ENCODE measurements around the gene MAPK10. TPM values are rescaled to one million over a fixed set of nuclear protein-coding genes. Genes with fewer than 3 reads are reported as not detected.
A peak's percentile ranks its signal among the peaks of the same experiment; 100 is the strongest.
"Not testable (repeated sequence)": the region's sequence is repeated elsewhere in the genome, so short reads cannot be mapped to it uniquely, and the experiment has no call there.

Gene MAPK10
- total RNA-seq, 1 donor from 2014 or later = 8.9 TPM

- Histone ChIP-seq H3K27ac (ENCODE audit: low read depth, low read length) (no peak overlapping the region), H3K9ac (ENCODE audit: low read depth in 1 of 3, low read length in 3 of 3) (no peak overlapping the region), H3K4me1 (ENCODE audit: control insufficient read depth in 3 of 3, insufficient read depth in 3 of 3, low read length in 3 of 3) (no peaks in the 10 kb centered on the region), H3K4me3 (ENCODE audit: low read length in 3 of 3) (no peak overlapping the region), H3K36me3 (ENCODE audit: control insufficient read depth in 3 of 3, insufficient read depth in 3 of 3, low read length in 3 of 3) (no peaks in the 10 kb centered on the region), H3K9me3 (ENCODE audit: control insufficient read depth in 3 of 3, low read length in 3 of 3) (no peaks in the 10 kb centered on the region), H3K27me3 (ENCODE audit: control insufficient read depth in 3 of 3, insufficient read depth in 3 of 3, low read length in 3 of 3) (no peaks in the 10 kb centered on the region)
Observed at GRCh38 chr4:86043755-86044592, 315.9 kb downstream of the MAPK10 start.

DNA sequence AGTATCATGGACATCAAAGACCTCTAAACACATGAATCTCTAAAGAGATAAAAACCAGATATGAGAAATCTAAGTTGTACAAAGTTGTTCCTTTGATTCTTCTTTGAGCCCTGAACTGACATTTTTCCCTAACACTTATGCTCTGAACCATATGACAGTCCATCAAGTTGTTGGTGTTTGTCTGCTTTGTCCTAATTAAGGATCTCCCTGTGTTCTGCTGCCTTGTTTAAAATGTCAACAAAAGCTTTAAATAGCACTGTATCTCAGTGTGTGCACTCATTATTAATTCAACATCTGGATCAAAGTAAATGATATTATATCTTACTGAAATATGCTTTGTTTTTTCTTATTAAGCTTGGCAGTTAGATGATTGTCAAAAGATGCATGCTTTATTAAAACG lies 321.8 kb downstream of the MAPK10 start:
- no peaks in the 10 kb centered on the region for H3K9me3 ChIP-seq (ENCODE audit: control insufficient read depth in 3 of 3, low read length in 3 of 3)
- no peaks in the 10 kb centered on the region for H3K27me3 ChIP-seq (ENCODE audit: control insufficient read depth in 3 of 3, insufficient read depth in 3 of 3, low read length in 3 of 3)
- no peaks in the 10 kb centered on the region for H3K36me3 ChIP-seq (ENCODE audit: control insufficient read depth in 3 of 3, insufficient read depth in 3 of 3, low read length in 3 of 3)
- peaks cover 2 to 7% (median 6%) of the 10 kb centered on the region in 3 donors for H3K4me1 ChIP-seq (ENCODE audit: control insufficient read depth in 3 of 3, insufficient read depth in 3 of 3, low read length in 3 of 3)
- H3K4me3 ChIP-seq (ENCODE audit: low read length in 3 of 3) = no peak overlapping the region
- H3K27ac ChIP-seq (ENCODE audit: low read depth, low read length) = no peak overlapping the region
- H3K9ac ChIP-seq (ENCODE audit: low read depth in 1 of 3, low read length in 3 of 3) = no peak overlapping the region

- H3K27ac ChIP-seq (ENCODE audit: low read depth, low read length) = no peak overlapping the region
- H3K9ac ChIP-seq (ENCODE audit: low read depth in 1 of 3, low read length in 3 of 3) = no peak overlapping the region
- H3K36me3 ChIP-seq (ENCODE audit: control insufficient read depth in 3 of 3, insufficient read depth in 3 of 3, low read length in 3 of 3) = no peaks in the 10 kb centered on the region
- H3K4me1 ChIP-seq (ENCODE audit: control insufficient read depth in 3 of 3, insufficient read depth in 3 of 3, low read length in 3 of 3) = peaks cover 2 to 12% (median 7%) of the 10 kb centered on the region in 3 donors
- no peaks in the 10 kb centered on the region for H3K9me3 ChIP-seq (ENCODE audit: control insufficient read depth in 3 of 3, low read length in 3 of 3)
- H3K4me3 ChIP-seq (ENCODE audit: low read length in 3 of 3) = no peak overlapping the region
- no peaks in the 10 kb centered on the region for H3K27me3 ChIP-seq (ENCODE audit: control insufficient read depth in 3 of 3, insufficient read depth in 3 of 3, low read length in 3 of 3)
Observed at GRCh38 chr4:86036736-86037135, 323.1 kb downstream of the MAPK10 start.

DNA sequence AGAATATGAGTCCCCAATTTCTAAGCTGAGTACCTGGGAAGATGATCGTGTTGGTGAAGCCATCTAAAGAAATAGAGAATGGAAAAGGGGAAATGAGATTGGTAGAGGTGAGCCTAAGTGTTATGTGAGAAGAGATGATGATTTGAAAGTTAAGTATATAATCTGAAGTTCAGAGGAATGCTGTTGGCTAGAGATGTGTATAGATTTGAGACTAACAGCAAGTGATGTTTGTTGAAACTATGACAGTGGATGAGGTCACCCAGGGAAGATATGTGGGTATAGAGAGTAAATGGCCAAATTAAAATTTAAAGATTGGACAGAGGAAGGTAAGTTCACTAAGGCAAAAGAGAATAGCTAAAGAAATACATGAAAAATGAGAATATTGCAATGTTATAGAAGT lies 324.2 kb downstream of the MAPK10 start:
- no peak overlapping the region for H3K4me3 ChIP-seq (ENCODE audit: low read length in 3 of 3)
- no peaks in the 10 kb centered on the region for H3K27me3 ChIP-seq (ENCODE audit: control insufficient read depth in 3 of 3, insufficient read depth in 3 of 3, low read length in 3 of 3)
- no peaks in the 10 kb centered on the region for H3K9me3 ChIP-seq (ENCODE audit: control insufficient read depth in 3 of 3, low read length in 3 of 3)
- H3K27ac ChIP-seq (ENCODE audit: low read depth, low read length) = no peak overlapping the region
- H3K4me1 ChIP-seq (ENCODE audit: control insufficient read depth in 3 of 3, insufficient read depth in 3 of 3, low read length in 3 of 3) = peaks cover 2 to 12% (median 7%) of the 10 kb centered on the region in 3 donors
- H3K9ac ChIP-seq (ENCODE audit: low read depth in 1 of 3, low read length in 3 of 3) = no peak overlapping the region
- no peaks in the 10 kb centered on the region for H3K36me3 ChIP-seq (ENCODE audit: control insufficient read depth in 3 of 3, insufficient read depth in 3 of 3, low read length in 3 of 3)

DNA sequence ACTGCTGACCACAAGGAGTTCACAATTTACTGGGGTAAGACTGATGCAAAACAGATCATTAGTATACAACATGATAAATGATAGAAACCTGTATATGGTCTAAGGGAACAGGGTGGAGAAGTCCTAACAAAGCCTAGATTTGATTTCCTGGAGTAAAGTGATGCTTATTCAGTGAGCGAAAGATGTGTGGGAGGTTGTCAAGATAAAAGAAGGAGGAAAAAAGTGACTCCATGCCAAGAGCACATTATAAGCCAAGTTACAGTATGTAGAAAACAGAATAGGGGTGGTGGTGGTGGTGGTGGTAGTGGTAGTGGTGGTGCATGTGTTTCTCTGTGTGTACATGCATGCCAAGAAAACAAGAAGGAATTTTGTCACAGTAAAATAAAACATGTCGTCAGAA lies 325.2 kb downstream of the MAPK10 start:
- Histone ChIP-seq H3K4me3 (ENCODE audit: low read length in 3 of 3) (no peak overlapping the region), H3K27ac (ENCODE audit: low read depth, low read length) (no peak overlapping the region), H3K27me3 (ENCODE audit: control insufficient read depth in 3 of 3, insufficient read depth in 3 of 3, low read length in 3 of 3) (no peaks in the 10 kb centered on the region), H3K9ac (ENCODE audit: low read depth in 1 of 3, low read length in 3 of 3) (no peak overlapping the region), H3K4me1 (ENCODE audit: control insufficient read depth in 3 of 3, insufficient read depth in 3 of 3, low read length in 3 of 3) (peaks cover 2 to 12% (median 7%) of the 10 kb centered on the region in 3 donors), H3K9me3 (ENCODE audit: control insufficient read depth in 3 of 3, low read length in 3 of 3) (no peaks in the 10 kb centered on the region), H3K36me3 (ENCODE audit: control insufficient read depth in 3 of 3, insufficient read depth in 3 of 3, low read length in 3 of 3) (no peaks in the 10 kb centered on the region)

- Histone ChIP-seq H3K27ac (ENCODE audit: low read depth, low read length) (peak overlapping the region; percentile 83), H3K27me3 (ENCODE audit: control insufficient read depth in 3 of 3, insufficient read depth in 3 of 3, low read length in 3 of 3) (no peaks in the 10 kb centered on the region), H3K4me1 (ENCODE audit: control insufficient read depth in 3 of 3, insufficient read depth in 3 of 3, low read length in 3 of 3) (peaks cover 2 to 12% (median 7%) of the 10 kb centered on the region in 3 donors), H3K9ac (ENCODE audit: low read depth in 1 of 3, low read length in 3 of 3) (peak overlapping the region; percentile 38 to 58 (median 51)), H3K9me3 (ENCODE audit: control insufficient read depth in 3 of 3, low read length in 3 of 3) (no peaks in the 10 kb centered on the region), H3K36me3 (ENCODE audit: control insufficient read depth in 3 of 3, insufficient read depth in 3 of 3, low read length in 3 of 3) (no peaks in the 10 kb centered on the region), H3K4me3 (ENCODE audit: low read length in 3 of 3) (peak overlapping the region; percentile 27 to 59 (median 47))
Observed at GRCh38 chr4:86033171-86033570, 326.7 kb downstream of the MAPK10 start.

DNA sequence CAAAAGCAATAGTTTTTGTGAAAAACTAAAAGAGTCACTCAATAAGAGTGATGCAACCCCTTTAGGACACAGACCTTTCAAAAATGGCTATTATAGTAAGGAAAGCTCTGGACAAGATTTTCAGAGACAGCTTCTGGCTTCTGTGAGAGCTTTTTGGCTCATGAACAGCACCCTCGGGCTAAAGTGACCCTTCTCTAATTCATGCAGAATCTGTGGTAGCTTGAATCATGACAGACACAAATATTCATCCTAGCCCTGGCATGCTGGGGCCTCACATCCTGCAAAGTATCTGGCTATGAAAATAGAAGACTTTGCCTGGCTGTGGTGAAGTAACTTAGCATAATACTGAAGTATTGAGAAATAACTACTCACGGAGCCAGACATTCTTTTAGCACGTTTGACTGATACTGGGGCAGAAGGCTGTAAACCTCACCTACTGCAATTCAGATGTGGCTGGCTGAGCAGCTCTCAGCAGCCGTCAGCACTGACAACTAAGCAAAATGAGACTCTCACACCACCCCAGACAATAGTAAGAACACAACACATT lies 327.3 kb downstream of the MAPK10 start:
- Histone ChIP-seq H3K9ac (ENCODE audit: low read depth in 1 of 3, low read length in 3 of 3) (peak overlapping the region; percentile 38 to 58 (median 51)), H3K27me3 (ENCODE audit: control insufficient read depth in 3 of 3, insufficient read depth in 3 of 3, low read length in 3 of 3) (no peaks in the 10 kb centered on the region), H3K27ac (ENCODE audit: low read depth, low read length) (peak overlapping the region; percentile 83), H3K36me3 (ENCODE audit: control insufficient read depth in 3 of 3, insufficient read depth in 3 of 3, low read length in 3 of 3) (no peaks in the 10 kb centered on the region), H3K4me1 (ENCODE audit: control insufficient read depth in 3 of 3, insufficient read depth in 3 of 3, low read length in 3 of 3) (peaks cover 2 to 12% (median 7%) of the 10 kb centered on the region in 3 donors), H3K9me3 (ENCODE audit: control insufficient read depth in 3 of 3, low read length in 3 of 3) (no peaks in the 10 kb centered on the region), H3K4me3 (ENCODE audit: low read length in 3 of 3) (peak overlapping the region in 2 of 3 donors; percentile 24 to 47)

DNA sequence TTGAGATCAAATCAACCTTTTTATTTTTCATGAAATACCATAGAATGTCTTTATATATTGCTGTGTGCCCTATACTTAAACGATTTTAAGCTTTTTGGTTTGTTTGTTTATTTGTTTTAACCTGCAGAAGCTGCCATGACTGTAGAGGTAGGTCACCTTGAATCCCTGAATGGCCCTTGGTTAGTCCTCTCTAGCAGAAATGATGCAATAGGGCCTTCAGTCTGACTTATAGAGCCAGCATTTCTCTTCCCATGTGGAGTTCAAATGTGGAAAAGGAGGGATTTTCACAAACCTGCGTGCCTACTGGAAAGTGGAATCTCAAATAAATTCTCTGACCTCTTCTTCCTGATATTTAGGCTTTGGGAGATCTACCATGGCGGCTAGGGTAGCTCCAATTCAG lies 327.9 kb downstream of the MAPK10 start:
- Histone ChIP-seq H3K9me3 (ENCODE audit: control insufficient read depth in 3 of 3, low read length in 3 of 3) (no peaks in the 10 kb centered on the region), H3K27me3 (ENCODE audit: control insufficient read depth in 3 of 3, insufficient read depth in 3 of 3, low read length in 3 of 3) (no peaks in the 10 kb centered on the region), H3K4me1 (ENCODE audit: control insufficient read depth in 3 of 3, insufficient read depth in 3 of 3, low read length in 3 of 3) (peaks cover 2 to 12% (median 7%) of the 10 kb centered on the region in 3 donors), H3K9ac (ENCODE audit: low read depth in 1 of 3, low read length in 3 of 3) (no peak overlapping the region), H3K4me3 (ENCODE audit: low read length in 3 of 3) (no peak overlapping the region), H3K36me3 (ENCODE audit: control insufficient read depth in 3 of 3, insufficient read depth in 3 of 3, low read length in 3 of 3) (no peaks in the 10 kb centered on the region), H3K27ac (ENCODE audit: low read depth, low read length) (no peak overlapping the region)

DNA sequence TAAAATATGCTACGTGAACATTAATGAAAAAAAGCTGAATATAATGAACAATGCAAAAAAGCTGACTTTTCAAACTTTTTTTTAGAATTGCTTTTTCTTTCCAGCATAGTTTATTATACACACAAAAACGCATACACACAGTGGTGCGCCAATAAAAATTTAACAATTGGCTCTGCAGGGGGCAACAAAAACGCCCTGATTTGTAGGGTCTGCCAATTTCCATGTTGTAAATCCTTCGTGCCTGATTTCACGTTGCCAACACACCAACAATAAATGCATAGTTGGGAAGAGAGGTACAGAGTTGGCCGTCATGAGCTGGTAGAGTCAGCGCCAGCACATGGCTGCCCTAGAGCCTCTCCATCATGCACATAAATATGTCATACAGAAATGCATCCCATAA lies 333.1 kb downstream of the MAPK10 start:
- no peaks in the 10 kb centered on the region for H3K9me3 ChIP-seq (ENCODE audit: control insufficient read depth in 3 of 3, low read length in 3 of 3)
- H3K4me1 ChIP-seq (ENCODE audit: control insufficient read depth in 3 of 3, insufficient read depth in 3 of 3, low read length in 3 of 3) = no peaks in the 10 kb centered on the region
- H3K27me3 ChIP-seq (ENCODE audit: control insufficient read depth in 3 of 3, insufficient read depth in 3 of 3, low read length in 3 of 3) = no peaks in the 10 kb centered on the region
- no peak overlapping the region for H3K27ac ChIP-seq (ENCODE audit: low read depth, low read length)
- no peaks in the 10 kb centered on the region for H3K36me3 ChIP-seq (ENCODE audit: control insufficient read depth in 3 of 3, insufficient read depth in 3 of 3, low read length in 3 of 3)
- no peak overlapping the region for H3K9ac ChIP-seq (ENCODE audit: low read depth in 1 of 3, low read length in 3 of 3)
- H3K4me3 ChIP-seq (ENCODE audit: low read length in 3 of 3) = no peak overlapping the region

GRCh38 chr4:86021671-86022070 lies 338.2 kb downstream of the MAPK10 start:
- H3K4me1 ChIP-seq (ENCODE audit: control insufficient read depth in 3 of 3, insufficient read depth in 3 of 3, low read length in 3 of 3); H3K27ac ChIP-seq (ENCODE audit: low read depth, low read length); H3K9me3 ChIP-seq (ENCODE audit: control insufficient read depth in 3 of 3, low read length in 3 of 3); H3K36me3 ChIP-seq (ENCODE audit: control insufficient read depth in 3 of 3, insufficient read depth in 3 of 3, low read length in 3 of 3); H3K4me3 ChIP-seq (ENCODE audit: low read length in 3 of 3); H3K27me3 ChIP-seq (ENCODE audit: control insufficient read depth in 3 of 3, insufficient read depth in 3 of 3, low read length in 3 of 3); H3K9ac ChIP-seq (ENCODE audit: low read depth in 1 of 3, low read length in 3 of 3): not testable (repeated sequence)
